KOPT-K1 (cell line): ENCODE data around the gene TNP2.

Experiments used
- H3K27ac ChIP-seq: fragments of 200-600 bp; sonication (generic); 2 replicates; pipeline ENCODE4 v1.5.1; 2016; ENCODE audit warnings: antibody characterized with exemption, mild to moderate bottlenecking, low read depth, low read length; ENCODE audit not compliant: poor library complexity, severe bottlenecking
- H3K36me3 ChIP-seq: fragments of 200-600 bp; sonication (generic); 2 replicates; pipeline ENCODE4 v1.5.1; 2017; ENCODE audit warnings: antibody characterized with exemption, mild to moderate bottlenecking, low read length, moderate library complexity; ENCODE audit not compliant: insufficient read depth
- H3K9me3 ChIP-seq: fragments of 200-600 bp; sonication (generic); 2 replicates; pipeline ENCODE4 v1.5.1; 2017; ENCODE audit warnings: antibody characterized with exemption, low read length, mild to moderate bottlenecking; ENCODE audit not compliant: insufficient read depth, poor library complexity, severe bottlenecking

The TNP2 gene

GRCh38 chr16:11249233-11250061, 19.7 kb downstream of the TNP2 start:
- Histone ChIP-seq H3K9me3 (no peaks in the 10 kb centered on the region), H3K36me3 (peaks cover 64% of the 10 kb centered on the region), H3K27ac (peak overlapping the region; percentile 44)

- peak overlapping the region; percentile 44 for H3K27ac ChIP-seq
- no peaks in the 10 kb centered on the region for H3K9me3 ChIP-seq
- H3K36me3 ChIP-seq: peaks cover 51% of the 10 kb centered on the region
Measured at GRCh38 chr16:11248133-11248532, 21.0 kb downstream of the TNP2 start.

GRCh38 chr16:11245988-11246387, 23.1 kb downstream of the TNP2 start:
- H3K27ac ChIP-seq: peak overlapping the region; percentile 99
- H3K9me3 ChIP-seq: no peaks in the 10 kb centered on the region

GRCh38 chr16:11245222-11245737, 23.8 kb downstream of the TNP2 start:
- Histone ChIP-seq H3K27ac (peak overlapping the region; percentile 99), H3K36me3 (peaks cover 24% of the 10 kb centered on the region; the same call in 1 of the 2 replicates), H3K9me3 (no peaks in the 10 kb centered on the region)

More at GRCh38 chr16:11245988-11246387, 23.1 kb downstream of the TNP2 start:
- H3K36me3 ChIP-seq: peaks cover 30% of the 10 kb centered on the region; the same call in 1 of the 2 replicates

- Histone ChIP-seq H3K27ac (peak overlapping the region; percentile 99), H3K36me3 (0 out of 2 replicates have a peak, but pooled peaks cover 1% of the 10 kb centered on the region), H3K9me3 (no peaks in the 10 kb centered on the region)
Measured at GRCh38 chr16:11242658-11243057, 26.5 kb downstream of the TNP2 start.

GRCh38 chr16:11241480-11242204, 27.5 kb downstream of the TNP2 start:
- Histone ChIP-seq H3K27ac (peak overlapping the region; percentile 99), H3K36me3 (no peaks in the 10 kb centered on the region)

GRCh38 chr16:11240636-11241473, 28.3 kb downstream of the TNP2 start:
- Histone ChIP-seq H3K9me3 (no peaks in the 10 kb centered on the region), H3K27ac (peak overlapping the region; percentile 99), H3K36me3 (no peaks in the 10 kb centered on the region)

More at GRCh38 chr16:11241480-11242204, 27.5 kb downstream of the TNP2 start:
- H3K9me3 ChIP-seq: no peaks in the 10 kb centered on the region

GRCh38 chr16:11239644-11240632, 29.2 kb downstream of the TNP2 start:
- no peaks in the 10 kb centered on the region for H3K36me3 ChIP-seq
- peak overlapping the region; percentile 99 for H3K27ac ChIP-seq
- H3K9me3 ChIP-seq: no peaks in the 10 kb centered on the region

- Histone ChIP-seq H3K9me3 (no peaks in the 10 kb centered on the region), H3K27ac (peak overlapping the region; percentile 99), H3K36me3 (no peaks in the 10 kb centered on the region)
Measured at GRCh38 chr16:11238272-11239202, 30.6 kb downstream of the TNP2 start.

GRCh38 chr16:11236461-11237254, 32.5 kb downstream of the TNP2 start:
- H3K27ac ChIP-seq: peak overlapping the region; percentile 99
- no peaks in the 10 kb centered on the region for H3K9me3 ChIP-seq
- no peaks in the 10 kb centered on the region for H3K36me3 ChIP-seq

GRCh38 chr16:11235703-11235991, 33.5 kb downstream of the TNP2 start:
- Histone ChIP-seq H3K36me3 (no peaks in the 10 kb centered on the region), H3K9me3 (no peaks in the 10 kb centered on the region), H3K27ac (peak overlapping the region; percentile 99)

GRCh38 chr16:11234884-11235702, 34.0 kb downstream of the TNP2 start:
- H3K36me3 ChIP-seq: no peaks in the 10 kb centered on the region
- no peaks in the 10 kb centered on the region for H3K9me3 ChIP-seq
- peak overlapping the region; percentile 99 for H3K27ac ChIP-seq
